GM12873 (cell line): ENCODE measurements around the gene CAMTA1.

Experiments used
- CTCF ChIP-seq: IDR thresholded peaks from 2 replicates; pipeline ENCODE4 v1.5.1; 2012; ENCODE audit warnings: low read depth, mild to moderate bottlenecking, moderate library complexity, low read length, control low read depth; ENCODE audit not compliant: insufficient read depth; ENCODE audit errors: missing control alignments

The CAMTA1 gene

GRCh38 chr1:7338439-7338838, 553.2 kb downstream of the CAMTA1 start:
- TF ChIP-seq CTCF: no peak

DNA sequence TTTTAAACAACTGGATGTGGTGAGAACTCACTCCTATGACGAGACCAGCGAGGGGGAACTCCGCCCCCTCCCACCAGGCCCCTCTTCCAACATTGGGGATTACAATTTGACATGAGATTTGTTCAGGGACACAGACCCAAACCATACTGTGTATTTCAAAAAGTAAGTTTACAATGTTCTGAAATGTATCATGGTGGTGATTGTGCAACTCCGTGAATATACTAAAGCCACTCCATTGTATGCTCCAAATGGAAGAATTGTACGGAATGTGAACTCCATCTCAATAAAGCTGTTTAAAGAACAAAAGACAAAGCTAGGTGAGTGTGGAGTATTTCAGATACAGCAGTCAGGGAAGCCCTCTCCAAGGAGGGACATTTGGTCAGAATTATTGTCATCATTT, 553.8 kb downstream of the CAMTA1 start:
- TF ChIP-seq CTCF: no peak

DNA sequence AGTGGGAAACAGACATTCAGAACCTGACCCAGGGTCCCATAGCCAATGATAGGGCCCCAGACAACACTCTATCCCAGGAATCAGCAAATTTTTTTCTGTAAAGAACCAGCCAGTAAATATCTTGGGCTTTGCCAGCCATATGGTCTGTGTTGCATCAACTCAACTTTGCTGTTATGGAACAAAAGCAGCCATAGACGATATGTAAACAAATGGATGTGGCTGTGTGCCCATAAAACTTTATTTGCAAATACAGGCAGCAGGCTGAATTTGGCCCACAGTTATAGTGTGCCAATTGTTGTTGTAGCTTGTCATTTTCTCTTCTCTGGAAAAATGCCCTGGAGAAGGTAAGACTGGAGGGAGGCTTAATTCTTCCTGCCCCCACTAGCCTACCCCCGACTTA, 554.7 kb downstream of the CAMTA1 start:
- TF ChIP-seq CTCF: no peak

DNA sequence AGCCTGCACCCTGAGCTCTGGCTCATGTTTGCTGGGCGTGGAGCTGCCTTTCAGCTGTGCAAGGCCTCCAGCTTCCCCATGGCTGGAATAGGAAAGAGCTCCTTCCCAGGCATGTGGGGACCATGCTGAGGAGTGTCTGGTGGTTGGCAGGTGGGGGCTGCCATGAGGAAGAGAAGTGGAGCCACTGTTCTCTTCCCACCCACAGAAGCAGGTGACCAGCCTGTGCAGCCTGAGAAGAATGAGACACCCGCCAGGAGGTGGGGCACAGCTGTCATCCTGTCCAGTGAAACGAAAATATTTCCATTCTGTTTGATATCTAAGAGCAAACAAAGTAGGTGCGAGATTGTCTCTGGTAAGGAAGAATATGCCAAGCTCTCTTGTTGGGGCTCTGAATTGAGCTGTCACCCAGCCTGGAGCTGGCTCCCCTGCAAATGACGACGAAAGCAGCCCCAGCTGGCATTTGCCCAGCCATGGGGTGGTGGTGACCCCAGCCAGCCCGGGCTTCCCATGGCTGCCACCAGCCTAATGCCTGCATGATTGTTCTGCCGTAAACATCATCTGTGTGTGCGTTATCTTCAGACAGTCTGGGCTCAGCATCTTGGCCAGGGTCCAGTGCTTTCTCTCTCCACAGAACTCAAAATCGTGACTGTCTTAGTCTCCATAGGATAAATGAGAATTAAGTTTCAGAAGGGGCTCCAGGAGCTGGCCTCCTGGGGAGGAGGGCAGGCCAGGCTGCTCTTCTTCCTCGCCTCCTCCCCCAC, 556.1 kb downstream of the CAMTA1 start:
- TF ChIP-seq CTCF: no peak

DNA sequence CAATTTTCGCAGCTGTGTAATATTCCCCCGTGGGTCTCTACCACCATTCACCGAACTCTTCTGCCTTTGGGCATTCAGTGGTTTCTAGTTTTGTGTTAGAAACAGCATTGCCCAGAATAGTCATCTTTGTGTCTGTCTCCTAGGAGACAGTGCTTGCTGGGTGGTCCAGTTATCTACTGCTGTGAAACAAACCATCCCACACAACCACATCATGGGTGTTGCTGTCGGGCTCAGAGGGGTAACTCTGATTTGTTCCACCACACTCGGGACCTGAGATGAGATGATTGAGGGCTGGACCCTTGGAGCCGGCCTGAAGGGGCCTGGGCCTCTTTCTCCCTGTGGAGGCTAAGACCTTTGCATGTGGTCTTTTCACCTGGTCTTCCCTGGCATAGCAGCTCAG, 558.6 kb downstream of the CAMTA1 start:
- no peak for TF ChIP-seq CTCF

DNA sequence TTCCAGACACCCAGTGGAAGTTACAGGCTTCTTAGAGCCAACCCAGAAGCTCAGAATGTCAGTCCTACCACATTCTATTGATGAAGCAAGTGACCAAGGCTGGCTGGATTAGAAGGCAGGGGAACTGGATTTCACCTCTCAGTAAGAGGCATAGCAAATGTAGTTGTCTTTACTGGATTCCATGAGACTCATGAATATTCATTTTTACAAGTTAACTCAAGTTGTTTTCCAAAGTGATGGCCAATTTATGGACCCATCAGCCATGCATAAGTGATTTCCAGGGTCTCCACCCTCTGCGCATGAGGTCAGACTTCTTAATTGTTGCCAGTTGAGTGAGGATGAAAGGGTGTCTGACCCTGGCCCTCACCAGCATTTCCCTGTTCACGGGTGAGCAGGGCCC, 559.0 kb downstream of the CAMTA1 start:
- TF ChIP-seq CTCF: no peak

DNA sequence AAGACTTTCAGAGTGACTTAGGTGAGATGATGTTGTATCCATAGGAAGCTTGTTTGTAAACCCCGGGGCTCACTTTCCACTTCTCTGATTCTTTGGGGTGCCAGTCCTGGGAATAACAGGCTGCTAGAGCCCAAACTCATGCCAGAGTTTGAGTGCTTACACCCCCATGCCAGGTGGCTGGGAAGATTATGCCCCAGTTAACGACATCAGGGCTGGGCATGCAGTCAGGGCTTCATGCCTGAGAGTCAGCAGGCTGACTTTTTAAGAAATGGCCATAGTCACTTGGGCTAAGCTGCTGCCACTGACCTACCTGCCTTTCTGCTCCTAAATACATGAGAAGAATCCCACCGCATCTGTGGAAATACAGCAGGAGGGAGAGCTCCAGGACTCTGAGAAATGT, 560.3 kb downstream of the CAMTA1 start:
- TF ChIP-seq CTCF: no peak
